SK-N-SH (cell line): ENCODE data around the gene MARS1. TPM values are rescaled to one million over a fixed set of nuclear protein-coding genes. Genes with fewer than 3 reads are reported as not detected.

Experiments used
- CTCF ChIA-PET: fragments of 300-600, 350-600 bp; formaldehyde crosslinking; extraction: SDS; loops from one replicate; lab custom pipeline; 2021; lab: Yijun Ruan, JAX
- POLR2A ChIA-PET: fragments of 350-600 bp; sonication (Branson Sonifier 250); formaldehyde crosslinking; extraction: SDS; loops from one replicate; lab custom pipeline; 2020; ENCODE audit warnings: antibody characterized with exemption, inconsistent platforms; lab: Yijun Ruan, JAX
- DNase-seq: peaks from one replicate; pipeline ENCODE4 v3.0.0; 2012
- H2AFZ ChIP-seq: fragments of 200-600 bp; sonication (generic); 2 replicates; pipeline ENCODE4 v1.8.1; 2016; ENCODE audit warnings: antibody characterized with exemption, mild to moderate bottlenecking, low read depth
- H3F3A ChIP-seq: fragments of 200-600 bp; sonication (generic); replicated peaks from 2 replicates; pipeline ENCODE3; 2016; ENCODE audit warnings: antibody characterized with exemption, mild to moderate bottlenecking; ENCODE audit not compliant: insufficient read depth
- H3K27ac ChIP-seq, 2 experiments: fragments of 200-500 bp in 1 of 2; fragments of 200-600 bp in 1 of 2; sonication (Bioruptor generic) in 1 of 2; sonication (generic), shearing (Covaris generic) in 1 of 2; 2 replicates each; pipeline versions ENCODE4 v1.5.1 to v1.6.1; 2014 to 2016; ENCODE audit warnings: low read depth in 2 of 2, inconsistent platforms in 1 of 2, low read length in 1 of 2, mild to moderate bottlenecking in 1 of 2, mixed read lengths in 1 of 2
- H3K27me3 ChIP-seq: fragments of 200-600 bp; sonication (generic), shearing (Covaris generic); 2 replicates; pipeline ENCODE4 v1.6.1; 2016; ENCODE audit warnings: mixed run types; ENCODE audit not compliant: insufficient read depth
- H3K36me3 ChIP-seq, 2 experiments: fragments of 200-500 bp in 1 of 2; fragments of 200-600 bp in 1 of 2; sonication (Bioruptor generic) in 1 of 2; sonication (generic) in 1 of 2; replicated peaks in 1 of 2; 2 replicates each; pipeline versions ENCODE3 to v1.5.1; 2014 to 2016; ENCODE audit warnings: low read length in 1 of 2, mild to moderate bottlenecking in 1 of 2; ENCODE audit not compliant: insufficient read depth in 2 of 2, control insufficient read depth in 1 of 2
- H3K4me1 ChIP-seq, 2 experiments: fragments of 200-500 bp in 1 of 2; fragments of 200-600 bp in 1 of 2; sonication (Bioruptor generic) in 1 of 2; sonication (generic), shearing (Covaris generic) in 1 of 2; 2 replicates each; pipeline versions ENCODE4 v1.5.1 to v1.6.1; 2014 to 2016; ENCODE audit warnings: low read depth in 1 of 2, low read length in 1 of 2, mixed run types in 1 of 2; ENCODE audit not compliant: insufficient read depth in 2 of 2, control insufficient read depth in 1 of 2
- H3K4me2 ChIP-seq: fragments of 200-600 bp; sonication (generic), shearing (Covaris generic); 2 replicates; pipeline ENCODE4 v1.6.1; 2017; ENCODE audit warnings: mixed run types
- H3K4me3 ChIP-seq, 2 experiments: fragments of 200-500 bp in 1 of 2; fragments of 200-600 bp in 1 of 2; sonication (Bioruptor generic) in 1 of 2; sonication (generic), shearing (Covaris generic) in 1 of 2; 2 replicates each; pipeline versions ENCODE4 v1.5.1 to v1.8.1; 2014 to 2016; ENCODE audit warnings: low read depth in 2 of 2, inconsistent platforms in 1 of 2, low read length in 1 of 2, mild to moderate bottlenecking in 1 of 2, mixed read lengths in 1 of 2, moderate library complexity in 1 of 2
- H3K79me2 ChIP-seq: fragments of 200-600 bp; sonication (generic); 2 replicates; pipeline ENCODE4 v1.8.1; 2017; ENCODE audit warnings: mild to moderate bottlenecking; ENCODE audit not compliant: insufficient read depth
- H3K9ac ChIP-seq: fragments of 200-600 bp; sonication (generic); 2 replicates; pipeline ENCODE4 v1.6.1; 2017; ENCODE audit warnings: mixed run types
- H3K9me2 ChIP-seq: fragments of 200-600 bp; sonication (generic); 2 replicates; pipeline ENCODE4 v1.6.1; 2017; ENCODE audit warnings: mixed run types
- H3K9me3 ChIP-seq: fragments of 200-600 bp; sonication (generic); 2 replicates; pipeline ENCODE4 v1.6.1; 2017; ENCODE audit warnings: mixed run types, mild to moderate bottlenecking, moderate library complexity
- H4K20me1 ChIP-seq: fragments of 200-600 bp; sonication (generic); 2 replicates; pipeline ENCODE4 v1.6.1; 2017; ENCODE audit warnings: mild to moderate bottlenecking, mixed run types; ENCODE audit not compliant: insufficient read depth
- FOXJ3 ChIP-seq: sonication (generic); formaldehyde crosslinking; IDR thresholded peaks from 2 replicates; pipeline ENCODE4 v1.5.1; 2020; ENCODE audit warnings: mild to moderate bottlenecking, missing genetic modification reagents
- FOXM1 ChIP-seq: IDR thresholded peaks from 2 replicates; pipeline ENCODE4 v1.4.0; 2012; ENCODE audit warnings: low read depth, mild to moderate bottlenecking
- IRF3 ChIP-seq: fragments of 150-350 bp; IDR thresholded peaks from 2 replicates; pipeline ENCODE4 v1.6.1; 2016; ENCODE audit warnings: mild to moderate bottlenecking, low read depth, low read length
- MEF2A ChIP-seq: IDR thresholded peaks from 2 replicates; pipeline ENCODE4 v1.4.0; 2012; ENCODE audit warnings: low read depth, borderline replicate concordance
- NFIC ChIP-seq: IDR thresholded peaks from 2 replicates; pipeline ENCODE4 v1.4.0; 2012; ENCODE audit warnings: borderline replicate concordance
- PBX3 ChIP-seq: IDR thresholded peaks from 2 replicates; pipeline ENCODE4; 2012
- RCOR1 ChIP-seq: fragments of 150-350 bp; IDR thresholded peaks from 2 replicates; pipeline ENCODE4 v1.6.1; 2017; ENCODE audit warnings: antibody characterized with exemption, low read length
- SIN3A ChIP-seq: IDR thresholded peaks from 2 replicates; pipeline ENCODE4 v1.6.1; 2012; ENCODE audit warnings: low read depth, mild to moderate bottlenecking, low read length, moderate library complexity, borderline replicate concordance
- TAF1 ChIP-seq: IDR thresholded peaks from 2 replicates; pipeline ENCODE4 v1.6.1; 2012; ENCODE audit warnings: low read depth, mild to moderate bottlenecking, low read length, moderate library complexity, borderline replicate concordance
- USF2 ChIP-seq: fragments of 150-350 bp; IDR thresholded peaks from 2 replicates; pipeline ENCODE4 v1.6.1; 2017; ENCODE audit warnings: antibody characterized with exemption, low read length, low read depth, borderline replicate concordance
- YY1 ChIP-seq: IDR thresholded peaks from 2 replicates; pipeline ENCODE4 v1.4.0; 2012; ENCODE audit warnings: low read depth, mild to moderate bottlenecking
- WGBS: methylation state at CpG from one replicate; pipeline ENCODE4 v1.1.6; 2017; ENCODE audit warnings: low lambda C conversion rate; 5-methylcytosine and 5-hydroxymethylcytosine counted together
- polyA plus RNA-seq, 3 experiments: library from polyadenylated mRNA; depleted of rRNA; stranded (reverse); fragments of >200 nt; gene quantifications; 2 replicates each; pipeline ENCODE4 v1.2.3, GENCODE V29; 2012
- TF ChIP-seq, protein P1 (sequence below): IDR thresholded peaks from 2 replicates; pipeline ENCODE4 v1.4.0; 2012; ENCODE audit warnings: low read depth, borderline replicate concordance

Gene MARS1
- polyA plus RNA-seq, 1 of the 3 experiments (the other 2 are of a cell fraction) = 158 TPM

DNA sequence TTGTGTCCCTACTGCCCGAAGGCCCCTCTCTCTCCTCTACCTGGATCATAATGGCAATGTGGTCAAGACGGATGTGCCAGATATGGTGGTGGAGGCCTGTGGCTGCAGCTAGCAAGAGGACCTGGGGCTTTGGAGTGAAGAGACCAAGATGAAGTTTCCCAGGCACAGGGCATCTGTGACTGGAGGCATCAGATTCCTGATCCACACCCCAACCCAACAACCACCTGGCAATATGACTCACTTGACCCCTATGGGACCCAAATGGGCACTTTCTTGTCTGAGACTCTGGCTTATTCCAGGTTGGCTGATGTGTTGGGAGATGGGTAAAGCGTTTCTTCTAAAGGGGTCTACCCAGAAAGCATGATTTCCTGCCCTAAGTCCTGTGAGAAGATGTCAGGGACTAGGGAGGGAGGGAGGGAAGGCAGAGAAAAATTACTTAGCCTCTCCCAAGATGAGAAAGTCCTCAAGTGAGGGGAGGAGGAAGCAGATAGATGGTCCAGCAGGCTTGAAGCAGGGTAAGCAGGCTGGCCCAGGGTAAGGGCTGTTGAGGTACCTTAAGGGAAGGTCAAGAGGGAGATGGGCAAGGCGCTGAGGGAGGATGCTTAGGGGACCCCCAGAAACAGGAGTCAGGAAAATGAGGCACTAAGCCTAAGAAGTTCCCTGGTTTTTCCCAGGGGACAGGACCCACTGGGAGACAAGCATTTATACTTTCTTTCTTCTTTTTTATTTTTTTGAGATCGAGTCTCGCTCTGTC, 31.0 kb upstream of the MARS1 start (continued):
- TF ChIP-seq IRF3 = no peak

GRCh38 chr12:57458665-57459054, 29.2 kb upstream of the MARS1 start:
- Histone ChIP-seq H2AFZ (peak overlapping the region; percentile 80; the same call in 1 of the 2 replicates), H3K4me3 (peak overlapping the region; percentile 67 to 90), H3K27me3 (no peaks in the 10 kb centered on the region), H3K79me2 (no peaks in the 10 kb centered on the region), H3K4me1 (peaks cover 0 to 34% of the 10 kb centered on the region in 2 experiments; a peak in 2 of 4 replicates), H3F3A (peaks cover 5% of the 10 kb centered on the region), H4K20me1 (no peaks in the 10 kb centered on the region), H3K27ac (peak overlapping the region in 1 of 2 experiments; percentile 53; a peak in 2 of 4 replicates), H3K36me3 (no peaks in the 10 kb centered on the region), H3K9me2 (no peaks in the 10 kb centered on the region), H3K4me2 (peak overlapping the region; percentile 94), H3K9me3 (no peaks in the 10 kb centered on the region), H3K9ac (peak overlapping the region; percentile 52; the same call in 1 of the 2 replicates)
- 33% methylated on average over 3 of the region's 3 CpGs for WGBS
- TF ChIP-seq PBX3 = no peak
- TF ChIP-seq SIN3A = no peak
- TF ChIP-seq FOXM1 = no peak
- POLR2A ChIA-PET = interaction anchor here (0.7 to 1.0 kb wide), 3 partner anchors 13 to 62 kb away, joined by 3 read pairs; partner anchors contain the start of gene DDIT3
- DNase-seq = no peak
- CTCF ChIA-PET = interaction anchor here (0.6 to 13.7 kb wide), 71 partner anchors 8 to 334 kb away, joined by 3 to 391 read pairs (median 4); partner anchors contain the start of genes B4GALNT1, INHBC, MARS1 and NXPH4

GRCh38 chr12:57459055-57459749, 28.7 kb upstream of the MARS1 start:
- CTCF ChIA-PET = interaction anchor here (0.6 to 13.7 kb wide), 71 partner anchors 9 to 335 kb away, joined by 3 to 391 read pairs (median 4); partner anchors contain the start of genes B4GALNT1, INHBC, MARS1 and NXPH4
- H3K79me2 ChIP-seq = no peaks in the 10 kb centered on the region
- POLR2A ChIA-PET = interaction anchor here (0.7 to 1.0 kb wide), 3 partner anchors 13 to 61 kb away, joined by 3 read pairs; partner anchors contain the start of gene DDIT3
- peak overlapping the region; percentile 52; the same call in 1 of the 2 replicates for H3K9ac ChIP-seq
- peak overlapping the region; percentile 97 for H2AFZ ChIP-seq
- no peaks in the 10 kb centered on the region for H4K20me1 ChIP-seq
- peak overlapping the region; percentile 53; a peak in 3 of 4 replicates for H3K27ac ChIP-seq
- peak overlapping the region; percentile 94 for H3K4me2 ChIP-seq
- under 1% methylated on average over 24 of the region's 24 CpGs for WGBS
- no peaks in the 10 kb centered on the region for H3K36me3 ChIP-seq
- H3F3A ChIP-seq = peaks cover 5% of the 10 kb centered on the region
- peak overlapping the region; percentile 67 to 90 for H3K4me3 ChIP-seq
- H3K9me3 ChIP-seq = no peaks in the 10 kb centered on the region
- DNase-seq = peak; percentile 85
- peaks cover 0 to 34% of the 10 kb centered on the region in 2 experiments; a peak in 2 of 4 replicates for H3K4me1 ChIP-seq
- H3K27me3 ChIP-seq = no peaks in the 10 kb centered on the region
- no peaks in the 10 kb centered on the region for H3K9me2 ChIP-seq
- TF ChIP-seq RCOR1 (no peak; the same call in 1 of the 2 replicates), IRF3 (no peak), MEF2A (no peak), SIN3A (no peak), TAF1 (no peak), FOXJ3 (CRISPR knock-in tag) (no peak), PBX3 (no peak), NFIC (no peak), USF2 (no peak), YY1 (peak; percentile 44; the same call in 1 of the 2 replicates)
- TF ChIP-seq, protein P1, sequence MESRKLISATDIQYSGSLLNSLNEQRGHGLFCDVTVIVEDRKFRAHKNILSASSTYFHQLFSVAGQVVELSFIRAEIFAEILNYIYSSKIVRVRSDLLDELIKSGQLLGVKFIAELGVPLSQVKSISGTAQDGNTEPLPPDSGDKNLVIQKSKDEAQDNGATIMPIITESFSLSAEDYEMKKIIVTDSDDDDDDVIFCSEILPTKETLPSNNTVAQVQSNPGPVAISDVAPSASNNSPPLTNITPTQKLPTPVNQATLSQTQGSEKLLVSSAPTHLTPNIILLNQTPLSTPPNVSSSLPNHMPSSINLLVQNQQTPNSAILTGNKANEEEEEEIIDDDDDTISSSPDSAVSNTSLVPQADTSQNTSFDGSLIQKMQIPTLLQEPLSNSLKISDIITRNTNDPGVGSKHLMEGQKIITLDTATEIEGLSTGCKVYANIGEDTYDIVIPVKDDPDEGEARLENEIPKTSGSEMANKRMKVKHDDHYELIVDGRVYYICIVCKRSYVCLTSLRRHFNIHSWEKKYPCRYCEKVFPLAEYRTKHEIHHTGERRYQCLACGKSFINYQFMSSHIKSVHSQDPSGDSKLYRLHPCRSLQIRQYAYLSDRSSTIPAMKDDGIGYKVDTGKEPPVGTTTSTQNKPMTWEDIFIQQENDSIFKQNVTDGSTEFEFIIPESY = no peak
